Esophagus muscularis mucosa (tissue), 4 donors: ENCODE measurements around the gene UBASH3B. TPM values are rescaled to one million over a fixed set of nuclear protein-coding genes. Genes with fewer than 3 reads are reported as not detected.

Experiments used
- DNase-seq: peaks from one replicate; pipeline ENCODE4 v3.0.0-alpha.2; 2017; ENCODE audit errors: extremely low spot score
- H3K27ac ChIP-seq, 4 donors: fragments of 200-600 bp; sonication (generic); replicated peaks in 1 of 4; 1 replicate in 3 of 4; 2 replicates in 1 of 4; pipeline ENCODE4 v1.5.1; 2016 to 2019; ENCODE audit warnings: mild to moderate bottlenecking in 1 of 4
- H3K27me3 ChIP-seq, 4 donors: fragments of 200-600 bp; sonication (generic); one replicate each; pipeline versions ENCODE4 v1.5.1 to v1.6.0; 2016 to 2019
- H3K36me3 ChIP-seq, 4 donors: fragments of 200-600 bp; sonication (generic); one replicate each; pipeline ENCODE4 v1.5.1; 2016 to 2019
- H3K4me1 ChIP-seq, 4 donors: fragments of 200-600 bp; sonication (generic); one replicate each; pipeline ENCODE4 v1.5.1; 2016 to 2019
- H3K4me3 ChIP-seq, 4 donors: fragments of 200-600 bp; sonication (generic); 1 replicate in 2 of 4; 2 replicates in 2 of 4; pipeline ENCODE4 v1.5.1; 2016 to 2019; ENCODE audit warnings: mild to moderate bottlenecking in 4 of 4, moderate library complexity in 1 of 4
- H3K9me3 ChIP-seq, 4 donors: fragments of 200-600 bp; sonication (generic); 1 replicate in 3 of 4; 2 replicates in 1 of 4; pipeline ENCODE4 v1.5.1; 2016 to 2019
- CTCF ChIP-seq, 3 experiments: fragments of 200-600 bp in 2 of 3; fragments of 450-650 bp in 1 of 3; sonication (generic) in 2 of 3; IDR thresholded peaks; one replicate each; pipeline ENCODE4 v1.5.1; 2017 to 2019; ENCODE audit warnings: antibody characterized with exemption in 3 of 3, mild to moderate bottlenecking in 2 of 3, moderate library complexity in 1 of 3
- EP300 ChIP-seq: sonication (generic); formaldehyde crosslinking; IDR thresholded peaks from one replicate; pipeline ENCODE4 v1.6.1; 2017; ENCODE audit warnings: antibody characterized with exemption
- POLR2A ChIP-seq: fragments of 450-650 bp; IDR thresholded peaks from one replicate; pipeline ENCODE4 v1.6.1; 2017; ENCODE audit warnings: antibody characterized with exemption, moderate library complexity, mild to moderate bottlenecking, low read depth
- POLR2AphosphoS5 ChIP-seq, 2 donors: sonication (generic); formaldehyde crosslinking; IDR thresholded peaks; one replicate each; pipeline ENCODE4 v1.6.1; 2017; ENCODE audit warnings: antibody characterized with exemption in 2 of 2
- WGBS: methylation state at CpG from one replicate; pipeline ENCODE4 v1.1.5; 2018; 5-methylcytosine and 5-hydroxymethylcytosine counted together
- intact Hi-C: fragments of 100-400 bp; cut with DNase I; formaldehyde crosslinking; loops from one replicate; pipeline ENCODE4 v1.15.1; 2023
- total RNA-seq, 4 donors: library from RNA; depleted of rRNA; stranded (reverse); fragments of >200 nt; gene quantifications; one replicate each; pipeline versions ENCODE4 v1.1.0 to v1.2.1, GENCODE V29; 2016

The UBASH3B gene
- total RNA-seq, 4 donors from 2014 or later, result 0.42 to 6.8 (median 1.7) TPM

- WGBS, result 75% methylated on average over 7 of the region's 7 CpGs
- no peak for TF ChIP-seq POLR2AphosphoS5 (IDR thresholded peaks at IDR 0.05)
- TF ChIP-seq EP300, result no peak
- no peak for TF ChIP-seq POLR2A
- no peak for TF ChIP-seq CTCF (IDR thresholded peaks at IDR 0.05)
Observed at GRCh38 chr11:122709039-122709760, 53.7 kb downstream of the UBASH3B start.

GRCh38 chr11:122711362-122711761, 55.8 kb downstream of the UBASH3B start:
- intact Hi-C loops, result no loop called here
- Histone ChIP-seq H3K27ac (no peak overlapping the region), H3K4me1 (peaks cover 0 to 6% (median 0%) of the 10 kb centered on the region in 4 donors), H3K27me3 (peaks cover 0 to 4% (median 0%) of the 10 kb centered on the region in 4 donors), H3K9me3 (no peaks in the 10 kb centered on the region), H3K4me3 (no peak overlapping the region), H3K36me3 (no peaks in the 10 kb centered on the region)
- DNase-seq, result no peak
- WGBS, result 94% methylated on average over 7 of the region's 9 CpGs
- no peak for TF ChIP-seq POLR2AphosphoS5 (IDR thresholded peaks at IDR 0.05)
- TF ChIP-seq CTCF (IDR thresholded peaks at IDR 0.05), result no peak
- no peak for TF ChIP-seq EP300
- TF ChIP-seq POLR2A, result no peak

More at GRCh38 chr11:122709039-122709760, 53.7 kb downstream of the UBASH3B start:
- Histone ChIP-seq H3K27ac (no peak overlapping the region), H3K4me1 (peaks cover 0 to 6% (median 0%) of the 10 kb centered on the region in 4 donors), H3K27me3 (peaks cover 0 to 4% (median 0%) of the 10 kb centered on the region in 4 donors), H3K4me3 (no peak overlapping the region), H3K9me3 (no peaks in the 10 kb centered on the region), H3K36me3 (no peaks in the 10 kb centered on the region)
- DNase-seq, result no peak
- intact Hi-C loops, result no loop called here

GRCh38 chr11:122711831-122712381, 56.4 kb downstream of the UBASH3B start:
- TF ChIP-seq CTCF (IDR thresholded peaks at IDR 0.05) (no peak), POLR2AphosphoS5 (IDR thresholded peaks at IDR 0.05) (no peak), POLR2A (no peak), EP300 (no peak)

GRCh38 chr11:122714004-122714403, 58.5 kb downstream of the UBASH3B start:
- WGBS, result 88% methylated on average over 5 of the region's 5 CpGs

More at GRCh38 chr11:122711831-122712381, 56.4 kb downstream of the UBASH3B start:
- peaks cover 0 to 6% (median 0%) of the 10 kb centered on the region in 4 donors for H3K4me1 ChIP-seq
- H3K27me3 ChIP-seq, result peaks cover 0 to 4% (median 0%) of the 10 kb centered on the region in 4 donors
- H3K9me3 ChIP-seq, result no peaks in the 10 kb centered on the region
- H3K27ac ChIP-seq, result no peak overlapping the region
- no peak for DNase-seq
- H3K4me3 ChIP-seq, result no peak overlapping the region
- no peaks in the 10 kb centered on the region for H3K36me3 ChIP-seq
- 23% methylated on average over 5 of the region's 5 CpGs for WGBS
- intact Hi-C loops, result no loop called here

More at GRCh38 chr11:122714004-122714403, 58.5 kb downstream of the UBASH3B start:
- H3K36me3 ChIP-seq, result no peaks in the 10 kb centered on the region
- H3K9me3 ChIP-seq, result no peaks in the 10 kb centered on the region
- H3K4me1 ChIP-seq, result peaks cover 0 to 6% (median 0%) of the 10 kb centered on the region in 4 donors
- intact Hi-C loops, result no loop called here
- no peak for TF ChIP-seq CTCF (IDR thresholded peaks at IDR 0.05)
- no peak for DNase-seq
- H3K27ac ChIP-seq, result no peak overlapping the region
- no peak overlapping the region for H3K4me3 ChIP-seq
- H3K27me3 ChIP-seq, result peaks cover 0 to 4% (median 0%) of the 10 kb centered on the region in 4 donors
